ENCODE measurements around the gene MAGEB3.

DNA sequence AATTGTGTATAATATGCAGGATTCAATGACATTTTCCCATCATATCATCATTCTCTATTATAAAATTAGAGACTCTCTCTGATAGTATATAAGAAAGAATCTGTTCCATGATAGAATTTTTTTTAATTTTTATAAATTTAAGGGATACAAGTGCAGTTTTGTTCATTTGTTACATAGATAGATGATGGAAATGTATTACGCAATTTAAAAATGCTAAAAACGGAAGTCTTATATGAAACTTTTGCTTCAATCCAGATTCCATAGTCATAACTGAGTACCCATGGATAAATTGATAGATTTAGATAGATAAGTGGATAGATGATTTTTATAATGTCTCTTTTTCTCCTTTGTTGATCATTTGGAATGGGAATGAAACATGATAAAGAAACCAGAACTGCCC is 40.0 kb upstream of the MAGEB3 start:
- no peak for TF ChIP-seq TCF12 (IDR thresholded peaks at IDR 0.05)
- TF ChIP-seq, protein P1, sequence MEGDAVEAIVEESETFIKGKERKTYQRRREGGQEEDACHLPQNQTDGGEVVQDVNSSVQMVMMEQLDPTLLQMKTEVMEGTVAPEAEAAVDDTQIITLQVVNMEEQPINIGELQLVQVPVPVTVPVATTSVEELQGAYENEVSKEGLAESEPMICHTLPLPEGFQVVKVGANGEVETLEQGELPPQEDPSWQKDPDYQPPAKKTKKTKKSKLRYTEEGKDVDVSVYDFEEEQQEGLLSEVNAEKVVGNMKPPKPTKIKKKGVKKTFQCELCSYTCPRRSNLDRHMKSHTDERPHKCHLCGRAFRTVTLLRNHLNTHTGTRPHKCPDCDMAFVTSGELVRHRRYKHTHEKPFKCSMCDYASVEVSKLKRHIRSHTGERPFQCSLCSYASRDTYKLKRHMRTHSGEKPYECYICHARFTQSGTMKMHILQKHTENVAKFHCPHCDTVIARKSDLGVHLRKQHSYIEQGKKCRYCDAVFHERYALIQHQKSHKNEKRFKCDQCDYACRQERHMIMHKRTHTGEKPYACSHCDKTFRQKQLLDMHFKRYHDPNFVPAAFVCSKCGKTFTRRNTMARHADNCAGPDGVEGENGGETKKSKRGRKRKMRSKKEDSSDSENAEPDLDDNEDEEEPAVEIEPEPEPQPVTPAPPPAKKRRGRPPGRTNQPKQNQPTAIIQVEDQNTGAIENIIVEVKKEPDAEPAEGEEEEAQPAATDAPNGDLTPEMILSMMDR (IDR thresholded peaks at IDR 0.05): no peak
- TF ChIP-seq, protein P2, sequence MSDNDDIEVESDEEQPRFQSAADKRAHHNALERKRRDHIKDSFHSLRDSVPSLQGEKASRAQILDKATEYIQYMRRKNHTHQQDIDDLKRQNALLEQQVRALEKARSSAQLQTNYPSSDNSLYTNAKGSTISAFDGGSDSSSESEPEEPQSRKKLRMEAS (IDR thresholded peaks at IDR 0.05; ENCODE audit: low read depth): no peak
- no peak for TF ChIP-seq TAF1 (IDR thresholded peaks at IDR 0.05; ENCODE audit: borderline replicate concordance, low read depth, low read length)
- TF ChIP-seq, protein P3, sequence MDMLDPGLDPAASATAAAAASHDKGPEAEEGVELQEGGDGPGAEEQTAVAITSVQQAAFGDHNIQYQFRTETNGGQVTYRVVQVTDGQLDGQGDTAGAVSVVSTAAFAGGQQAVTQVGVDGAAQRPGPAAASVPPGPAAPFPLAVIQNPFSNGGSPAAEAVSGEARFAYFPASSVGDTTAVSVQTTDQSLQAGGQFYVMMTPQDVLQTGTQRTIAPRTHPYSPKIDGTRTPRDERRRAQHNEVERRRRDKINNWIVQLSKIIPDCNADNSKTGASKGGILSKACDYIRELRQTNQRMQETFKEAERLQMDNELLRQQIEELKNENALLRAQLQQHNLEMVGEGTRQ (IDR thresholded peaks at IDR 0.05; ENCODE audit: borderline replicate concordance, low read depth, low read length): no peak
- TF ChIP-seq RXRA (IDR thresholded peaks at IDR 0.05; ENCODE audit: borderline replicate concordance, low read depth): no peak
- no peak for TF ChIP-seq YY1 (IDR thresholded peaks at IDR 0.05; ENCODE audit: low read depth)
- no peak for TF ChIP-seq RAD21 (IDR thresholded peaks at IDR 0.05; ENCODE audit: low read length)
- TF ChIP-seq TEAD4 (IDR thresholded peaks at IDR 0.05; ENCODE audit: borderline replicate concordance, insufficient read depth): no peak
